ENCODE data around the gene CLSTN1. TPM values are rescaled to one million over a fixed set of nuclear protein-coding genes. Genes with fewer than 3 reads are reported as not detected.

CLSTN1 gene
- total and polyA plus RNA-seq, 2 donors (not counting 1 experiment from before 2014, with no cell fraction given), result 34.9 to 81.4 TPM

- Histone ChIP-seq H3K27ac (ENCODE audit: low read length in 2 of 2) (peak overlapping the region; percentile 65 to 74), H3K27me3 (replicated peaks in 1 of 4; ENCODE audit: control extremely low read depth in 1 of 4, control insufficient read depth in 3 of 4, insufficient read depth in 4 of 4, low read length in 3 of 4) (no peaks in the 10 kb centered on the region), H2AFZ (ENCODE audit: insufficient read depth, low read depth, low read length, poor library complexity, severe bottlenecking) (no peak overlapping the region), H3K79me2 (ENCODE audit: control insufficient read depth, insufficient read depth, low read length) (peaks cover 55% of the 10 kb centered on the region), H3K9me3 (ENCODE audit: control extremely low read depth in 1 of 3, control insufficient read depth in 2 of 3, insufficient read depth in 1 of 3, low read length in 2 of 3) (peaks cover 0 to 15% (median 0%) of the 10 kb centered on the region in 3 donors), H3K9ac (ENCODE audit: low read length) (no peak overlapping the region), H4K20me1 (ENCODE audit: control insufficient read depth, insufficient read depth, low read length, poor library complexity, severe bottlenecking) (peaks cover 59% of the 10 kb centered on the region), H3K36me3 (replicated peaks in 1 of 2; ENCODE audit: control extremely low read depth in 1 of 2, control insufficient read depth in 1 of 2, extremely low read depth in 1 of 2, insufficient read depth in 2 of 2, low read length in 1 of 2) (peaks cover 3 to 85% of the 10 kb centered on the region in 2 experiments), H3K4me3 (ENCODE audit: control extremely low read depth in 1 of 5, extremely low read depth in 1 of 5, insufficient read depth in 1 of 5, low read depth in 2 of 5, low read length in 4 of 5) (no peak overlapping the region), H3K4me1 (ENCODE audit: control insufficient read depth in 2 of 2, insufficient read depth in 2 of 2, low read length in 2 of 2) (peaks cover 29 to 49% of the 10 kb centered on the region in 2 donors), H3K4me2 (replicated peaks; ENCODE audit: low read depth, low read length, poor library complexity, severe bottlenecking) (peak overlapping the region; percentile 36)
- peak overlapping the region; percentile 72 for H3K27ac Mint-ChIP-seq
- TF ChIP-seq, protein P1, sequence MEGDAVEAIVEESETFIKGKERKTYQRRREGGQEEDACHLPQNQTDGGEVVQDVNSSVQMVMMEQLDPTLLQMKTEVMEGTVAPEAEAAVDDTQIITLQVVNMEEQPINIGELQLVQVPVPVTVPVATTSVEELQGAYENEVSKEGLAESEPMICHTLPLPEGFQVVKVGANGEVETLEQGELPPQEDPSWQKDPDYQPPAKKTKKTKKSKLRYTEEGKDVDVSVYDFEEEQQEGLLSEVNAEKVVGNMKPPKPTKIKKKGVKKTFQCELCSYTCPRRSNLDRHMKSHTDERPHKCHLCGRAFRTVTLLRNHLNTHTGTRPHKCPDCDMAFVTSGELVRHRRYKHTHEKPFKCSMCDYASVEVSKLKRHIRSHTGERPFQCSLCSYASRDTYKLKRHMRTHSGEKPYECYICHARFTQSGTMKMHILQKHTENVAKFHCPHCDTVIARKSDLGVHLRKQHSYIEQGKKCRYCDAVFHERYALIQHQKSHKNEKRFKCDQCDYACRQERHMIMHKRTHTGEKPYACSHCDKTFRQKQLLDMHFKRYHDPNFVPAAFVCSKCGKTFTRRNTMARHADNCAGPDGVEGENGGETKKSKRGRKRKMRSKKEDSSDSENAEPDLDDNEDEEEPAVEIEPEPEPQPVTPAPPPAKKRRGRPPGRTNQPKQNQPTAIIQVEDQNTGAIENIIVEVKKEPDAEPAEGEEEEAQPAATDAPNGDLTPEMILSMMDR (IDR thresholded peaks at IDR 0.05), result peak; percentile 86
- TF ChIP-seq EZH2 (IDR thresholded peaks at IDR 0.05; ENCODE audit: borderline replicate concordance, insufficient read depth, low read depth, low read length, poor library complexity, severe bottlenecking), result no peak
- no peaks in the 10 kb centered on the region for H3K9me3 Mint-ChIP-seq (ENCODE audit: insufficient read depth)
- POLR2A ChIA-PET, result interaction anchor here (0.7 kb wide), 1 partner anchor 114 kb away, joined by 3 read pairs; no protein-coding TSS in a partner anchor
- no peak overlapping the region for H3K4me3 Mint-ChIP-seq
- no peaks in the 10 kb centered on the region for H3K27me3 Mint-ChIP-seq
- ATAC-seq (ENCODE audit: low read depth) (peak; percentile 47), DNase-seq (peak; percentile 85)
- WGBS (ENCODE audit: insufficient coverage), result 78% methylated on average over 29 of the region's 29 CpGs
- CTCF ChIA-PET, result interaction anchor here (0.5 to 9.8 kb wide), 14 partner anchors 12 to 313 kb away, joined by 3 to 147 read pairs (median 6); no protein-coding TSS in a partner anchor
- H3K4me1 Mint-ChIP-seq, result peaks cover 30% of the 10 kb centered on the region
- intact Hi-C loops (cut with micrococcal nuclease), result loop anchor here (10.0 kb wide), 1 partner anchor 143 kb away; no protein-coding TSS in a partner anchor
These were observed 102.0 kb downstream of the CLSTN1 start for GRCh38 chr1:9721606-9722377.

All from B cell (primary cell).